Measurements from ENCODE around the gene ADCY1. TPM values are rescaled to one million over a fixed set of nuclear protein-coding genes. Genes with fewer than 3 reads are reported as not detected.

The ADCY1 gene
- total RNA-seq, 1 donor from 2014 or later = 2.4 TPM

DNA sequence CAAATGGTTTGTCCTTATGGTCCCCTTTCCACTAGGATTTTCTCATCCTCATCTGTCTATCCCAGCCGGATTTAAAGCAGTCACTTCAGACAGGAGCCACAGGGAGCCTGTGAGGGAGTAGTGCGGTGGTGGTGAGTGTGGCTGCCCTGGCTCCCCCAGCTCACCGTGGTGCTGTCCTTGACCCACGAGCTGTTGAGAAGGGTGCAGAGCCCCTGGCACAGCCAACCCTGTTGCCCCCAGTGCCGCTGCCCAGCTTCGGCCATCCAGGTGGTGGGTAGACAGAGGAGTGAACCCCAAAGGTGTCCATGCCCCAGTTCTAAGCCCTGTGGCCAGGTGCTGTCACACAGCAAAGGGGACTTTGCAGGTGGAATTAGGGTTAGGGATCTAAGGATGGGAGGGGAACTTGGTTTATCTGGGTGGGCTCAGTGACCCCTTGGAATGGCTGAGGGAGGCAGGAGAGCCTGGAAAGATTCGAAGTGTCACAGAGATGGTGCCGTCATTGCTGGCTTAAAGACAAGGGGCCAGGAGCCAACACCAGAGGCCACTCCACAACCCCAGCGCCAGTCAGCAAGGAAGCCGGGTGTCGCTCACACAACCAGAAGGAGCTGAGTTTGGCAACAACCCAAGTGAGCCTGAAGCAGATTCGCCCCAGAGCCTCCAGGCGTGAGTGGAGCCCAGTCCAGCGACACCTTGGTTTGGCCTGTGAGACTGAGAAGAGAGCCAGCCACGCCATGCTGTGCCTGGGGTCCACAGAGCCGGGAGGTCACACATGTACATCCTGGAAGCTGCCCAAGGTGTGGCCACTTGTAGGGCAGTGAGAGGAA, 142.4 kb downstream of the ADCY1 start:
- DNase-seq (no peak), ATAC-seq (no peak)
- Histone ChIP-seq H3K27ac (no peak overlapping the region), H3K9me3 (no peaks in the 10 kb centered on the region), H3K4me1 (peaks cover 11% of the 10 kb centered on the region), H3K4me3 (no peak overlapping the region), H3K36me3 (no peaks in the 10 kb centered on the region), H3K27me3 (ENCODE audit: low read depth) (no peaks in the 10 kb centered on the region)
- intact Hi-C loops (cut with DNase I) = no loop called here
- no peak for TF ChIP-seq CTCF (IDR thresholded peaks at IDR 0.05)

GRCh38 chr7:45717537-45718235, 143.5 kb downstream of the ADCY1 start:
- no peaks in the 10 kb centered on the region for H3K9me3 ChIP-seq
- no peak for DNase-seq
- H3K4me3 ChIP-seq = no peak overlapping the region
- TF ChIP-seq CTCF (IDR thresholded peaks at IDR 0.05) = no peak
- intact Hi-C loops (cut with DNase I) = no loop called here
- no peak for ATAC-seq
- no peak overlapping the region for H3K27ac ChIP-seq
- peaks cover 11% of the 10 kb centered on the region for H3K4me1 ChIP-seq
- no peaks in the 10 kb centered on the region for H3K27me3 ChIP-seq (ENCODE audit: low read depth)
- peaks cover 6% of the 10 kb centered on the region for H3K36me3 ChIP-seq

DNA sequence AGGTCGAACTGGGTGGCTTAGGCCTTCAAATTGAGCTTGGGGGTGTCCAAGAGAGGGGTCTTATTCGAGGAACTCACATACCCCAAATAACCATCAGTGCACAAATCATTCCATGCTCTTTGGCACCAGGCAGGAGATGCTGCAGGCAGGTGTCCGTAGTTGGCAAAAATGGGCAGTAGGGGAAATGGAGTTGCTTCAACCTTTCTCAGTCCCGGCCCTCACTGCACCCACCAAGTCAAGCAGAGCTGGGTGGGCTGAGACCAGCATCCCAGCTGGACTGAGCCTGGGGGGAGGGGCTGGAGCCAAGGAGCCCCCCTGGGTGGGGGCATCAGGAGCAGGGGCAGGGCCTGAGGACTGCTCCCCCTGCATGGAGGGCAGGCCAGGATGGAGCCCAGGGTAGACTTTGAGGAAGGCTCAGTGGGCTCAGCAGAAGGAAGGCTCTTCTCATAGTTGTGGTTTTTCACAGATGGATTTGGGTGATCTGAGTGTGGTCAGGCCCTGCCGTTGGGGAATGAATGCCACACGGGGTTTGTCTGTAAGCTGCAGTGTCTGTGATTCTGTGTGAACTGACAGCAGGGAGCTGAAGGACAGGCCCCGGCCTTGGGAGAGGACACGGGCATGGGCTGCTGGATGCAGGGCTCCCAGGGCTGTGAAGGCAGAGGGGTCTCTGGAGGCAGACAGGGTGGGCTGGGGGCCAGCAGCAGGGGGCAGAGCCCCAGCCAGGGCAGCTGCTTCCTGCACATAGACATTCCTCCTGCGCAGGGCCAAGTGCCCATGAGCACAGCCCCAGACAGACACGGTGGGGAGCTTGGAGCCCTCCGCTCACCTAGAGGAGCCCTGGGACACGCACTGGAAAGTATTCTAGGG, 144.5 kb downstream of the ADCY1 start:
- no peaks in the 10 kb centered on the region for H3K9me3 ChIP-seq
- peaks cover 12% of the 10 kb centered on the region for H3K36me3 ChIP-seq
- intact Hi-C loops (cut with DNase I) = no loop called here
- H3K4me1 ChIP-seq = peaks cover 11% of the 10 kb centered on the region
- H3K27ac ChIP-seq = no peak overlapping the region
- no peak for TF ChIP-seq CTCF (IDR thresholded peaks at IDR 0.05)
- no peaks in the 10 kb centered on the region for H3K27me3 ChIP-seq (ENCODE audit: low read depth)
- no peak overlapping the region for H3K4me3 ChIP-seq
- no peak for ATAC-seq
- no peak for DNase-seq

- no peak overlapping the region for H3K27ac ChIP-seq
- H3K4me3 ChIP-seq = no peak overlapping the region
- peaks cover 11% of the 10 kb centered on the region for H3K4me1 ChIP-seq
- intact Hi-C loops (cut with DNase I) = no loop called here
- no peaks in the 10 kb centered on the region for H3K9me3 ChIP-seq
- no peak for TF ChIP-seq CTCF (IDR thresholded peaks at IDR 0.05)
- ATAC-seq (no peak), DNase-seq (no peak)
- H3K27me3 ChIP-seq (ENCODE audit: low read depth) = no peaks in the 10 kb centered on the region
- H3K36me3 ChIP-seq = peaks cover 31% of the 10 kb centered on the region
Observed at GRCh38 chr7:45720989-45721388, 146.8 kb downstream of the ADCY1 start.
